Fibroblast of skin of scalp (primary cell): Measurements from ENCODE around the gene CDH20.

Source experiments
- DNase-seq: peaks from one replicate; pipeline ENCODE4 v3.0.0-alpha.2; 2013

Gene CDH20

GRCh38 chr18:61428266-61428665 is 95.0 kb downstream of the CDH20 start:
- DNase-seq = no peak

DNA sequence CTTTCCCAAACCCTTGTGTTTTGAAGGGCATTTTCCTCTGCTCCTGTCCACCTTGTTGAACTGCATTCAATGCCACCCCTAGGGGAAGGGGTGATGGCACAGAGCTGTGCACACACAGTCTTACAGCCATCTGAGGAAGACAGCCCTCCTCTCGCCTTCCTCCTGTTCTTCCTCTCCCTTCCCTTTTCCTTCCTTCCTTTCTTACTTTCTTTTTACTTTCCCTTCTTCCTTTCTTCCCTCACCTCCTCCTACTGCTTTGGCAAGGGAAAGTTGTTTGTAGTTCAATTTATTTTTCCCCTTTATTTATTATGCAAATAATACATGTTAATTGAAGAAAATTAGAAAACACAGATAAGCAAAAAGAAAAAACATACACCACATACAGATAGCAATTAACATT is 99.4 kb downstream of the CDH20 start:
- no peak for DNase-seq

DNA sequence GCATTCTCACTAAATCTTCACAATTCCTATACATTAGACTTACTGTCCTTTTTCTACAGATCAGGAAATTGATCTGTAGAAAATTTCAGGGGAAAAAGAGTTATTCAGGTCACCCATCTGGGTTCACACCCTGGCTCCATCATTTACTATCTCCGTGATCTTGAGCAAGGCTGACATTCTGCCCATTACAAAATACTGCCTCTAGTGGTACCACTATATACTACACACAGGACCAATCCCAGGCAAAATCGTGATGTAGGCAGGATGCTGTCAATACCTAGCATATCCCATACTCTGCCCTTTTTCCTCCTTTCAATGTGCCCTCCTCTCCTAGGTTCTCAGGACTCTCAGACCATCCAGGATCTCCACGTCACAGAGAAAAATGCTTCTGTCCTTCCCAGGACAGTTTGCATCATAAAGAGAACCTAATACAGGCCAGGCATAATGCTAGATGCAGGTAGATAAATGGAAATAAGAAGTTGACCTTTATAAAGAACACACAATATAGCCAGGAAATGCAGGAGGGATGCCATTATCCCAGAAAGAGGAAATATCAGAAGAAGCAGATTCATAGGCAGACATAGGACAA is 101.9 kb downstream of the CDH20 start:
- peak; percentile 12 for DNase-seq

DNA sequence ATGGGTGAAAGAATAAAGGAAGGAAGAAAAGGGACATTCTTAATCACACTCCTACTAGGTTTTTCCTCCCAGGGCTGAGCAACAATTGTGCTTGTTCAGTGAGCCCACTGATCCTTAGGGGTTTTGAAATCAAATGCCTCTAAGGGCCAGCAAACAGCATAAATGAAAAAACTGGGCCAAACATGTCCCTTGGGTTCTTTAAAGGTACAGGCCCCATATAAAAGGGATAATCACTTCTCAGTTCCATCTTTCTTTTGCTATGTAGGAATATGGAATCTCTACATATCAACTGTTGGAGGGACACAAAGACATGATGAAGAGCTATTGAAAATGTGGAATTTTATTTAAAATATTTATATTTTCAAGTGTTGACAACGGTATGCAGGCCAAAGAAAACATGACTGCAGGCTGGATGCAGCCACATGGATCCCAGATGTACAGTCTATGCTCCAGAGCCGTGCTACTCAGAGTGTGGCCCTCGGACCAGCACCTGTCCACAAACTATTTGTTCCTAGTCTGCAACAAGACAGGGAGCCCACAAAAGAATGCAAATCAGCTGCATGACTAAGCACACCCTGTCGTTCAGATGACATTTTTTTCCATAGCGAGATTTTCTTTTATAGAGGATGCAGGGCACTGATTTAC is 110.0 kb downstream of the CDH20 start:
- peak; percentile 70 for DNase-seq

DNA sequence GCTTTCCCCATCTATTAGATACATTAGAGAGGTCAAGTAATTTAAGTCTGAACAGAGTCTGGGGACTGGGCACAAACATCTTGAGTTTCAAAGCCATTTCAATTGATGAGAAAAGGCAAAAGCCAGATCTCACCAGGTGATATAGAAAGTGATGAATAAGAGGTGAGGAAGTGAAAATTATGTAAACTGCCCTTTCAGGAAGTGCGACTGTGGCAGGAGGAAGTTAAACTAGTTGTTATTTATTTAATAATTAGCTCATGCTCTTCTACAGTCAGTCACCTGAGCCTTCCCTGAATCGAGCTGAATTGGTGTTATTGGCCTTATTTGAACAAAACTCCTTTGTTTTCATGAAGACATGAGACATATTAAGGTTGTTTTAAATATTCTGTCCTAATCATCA is 115.1 kb downstream of the CDH20 start:
- DNase-seq = no peak

DNA sequence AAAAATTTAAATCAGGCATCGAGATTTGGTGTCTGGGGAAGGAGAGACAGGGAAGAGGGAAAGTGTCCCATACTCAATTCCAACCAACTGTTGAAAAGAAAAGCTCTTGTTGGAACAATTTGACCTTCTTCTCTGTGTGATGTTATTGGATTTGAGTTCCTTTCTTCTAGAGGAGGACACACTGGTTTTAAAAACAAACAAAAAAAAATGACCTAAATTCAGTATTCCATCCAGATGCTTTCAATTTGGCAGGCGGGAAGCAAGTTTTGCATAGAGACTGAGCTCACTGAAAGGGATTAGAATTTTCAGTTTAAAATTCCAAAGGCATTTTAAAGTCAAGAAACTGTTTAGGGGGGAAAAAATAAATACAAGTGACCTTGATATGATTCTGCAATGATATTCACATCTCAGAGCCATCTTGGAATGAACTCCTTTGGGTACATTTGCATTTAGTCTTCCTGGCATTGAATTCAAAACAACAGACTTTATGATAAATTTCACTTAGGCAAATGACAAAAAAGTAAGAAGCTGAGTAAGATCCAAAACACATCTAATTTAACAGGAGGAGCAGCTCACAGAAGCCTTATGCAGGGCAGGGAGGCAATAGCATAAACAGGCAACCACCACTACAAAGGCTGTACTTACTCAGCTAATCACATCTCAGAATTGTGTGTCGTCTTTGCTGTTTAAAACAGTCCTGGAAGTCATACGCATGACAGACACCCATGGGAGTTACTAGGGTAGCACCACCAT is 126.8 kb downstream of the CDH20 start:
- peak; percentile 38 for DNase-seq

- DNase-seq = peak; percentile 38
Measured at GRCh38 chr18:61464551-61465142, 131.4 kb downstream of the CDH20 start.

- no peak for DNase-seq
Measured at GRCh38 chr18:61466736-61467135, 133.5 kb downstream of the CDH20 start.

- DNase-seq = no peak
Measured at GRCh38 chr18:61470031-61470674, 136.9 kb downstream of the CDH20 start.

DNA sequence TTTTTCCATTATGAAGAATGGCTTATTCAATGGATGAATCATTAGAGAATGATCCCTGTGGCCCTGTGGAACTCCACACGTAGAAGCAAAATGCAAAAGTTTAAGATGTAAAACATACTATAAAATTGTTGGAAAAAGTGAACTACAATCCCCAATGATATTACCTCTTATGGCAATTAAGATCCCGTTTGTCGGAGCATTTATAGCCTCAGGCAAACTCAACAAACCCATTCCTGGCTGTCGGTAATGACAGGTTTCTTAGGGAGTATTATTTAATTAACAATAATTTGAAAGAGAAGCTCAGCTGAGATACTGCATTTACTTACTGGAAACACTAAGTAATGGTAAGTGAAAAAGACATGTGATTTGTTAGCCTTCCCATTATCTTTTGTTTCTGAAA is 138.3 kb downstream of the CDH20 start:
- DNase-seq = peak; percentile 5

DNA sequence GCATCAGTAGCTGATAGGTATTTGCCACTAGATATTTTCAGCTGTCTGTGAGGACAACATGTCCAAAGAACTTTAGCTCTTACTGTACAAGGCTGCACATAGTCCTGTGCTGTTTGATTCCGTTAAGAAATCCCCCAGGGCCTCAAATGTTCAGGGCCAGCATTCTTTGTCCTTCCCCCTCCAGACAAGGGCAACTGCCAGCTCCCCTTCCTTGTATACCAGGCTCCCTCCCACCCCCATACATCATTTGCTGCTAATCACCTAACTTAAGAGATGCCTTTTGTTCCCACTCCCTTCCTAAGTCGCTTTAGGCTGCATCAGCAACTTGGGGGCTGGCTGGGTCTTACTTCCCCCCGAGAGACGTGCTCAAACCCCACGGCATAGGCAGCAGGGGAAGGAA is 138.7 kb downstream of the CDH20 start:
- DNase-seq = no peak

DNA sequence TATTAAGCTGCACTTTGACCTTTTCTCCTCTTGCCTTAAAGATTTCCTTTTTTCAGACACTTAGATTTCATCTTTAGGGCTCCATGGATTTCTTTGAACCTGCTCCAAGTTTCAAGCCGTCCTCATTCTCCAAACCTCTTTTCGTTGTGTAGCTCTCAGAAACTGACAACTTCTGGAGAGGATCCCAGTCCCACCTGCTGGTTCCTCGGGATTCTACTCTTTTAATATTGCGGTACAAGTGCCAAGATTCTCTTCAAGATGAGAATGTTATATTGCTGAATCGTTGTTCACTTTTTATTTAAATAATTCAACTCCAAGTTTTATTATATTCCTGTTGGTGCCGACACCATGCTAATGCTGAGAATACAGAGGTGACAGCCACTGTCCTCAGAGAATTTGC is 141.1 kb downstream of the CDH20 start:
- DNase-seq = no peak

- DNase-seq = no peak
Measured at GRCh38 chr18:61474918-61475317, 141.7 kb downstream of the CDH20 start.

- DNase-seq = peak; percentile 14
Measured at GRCh38 chr18:61475931-61476330, 142.7 kb downstream of the CDH20 start.

GRCh38 chr18:61489334-61489733 is 156.1 kb downstream of the CDH20 start:
- no peak for DNase-seq

DNA sequence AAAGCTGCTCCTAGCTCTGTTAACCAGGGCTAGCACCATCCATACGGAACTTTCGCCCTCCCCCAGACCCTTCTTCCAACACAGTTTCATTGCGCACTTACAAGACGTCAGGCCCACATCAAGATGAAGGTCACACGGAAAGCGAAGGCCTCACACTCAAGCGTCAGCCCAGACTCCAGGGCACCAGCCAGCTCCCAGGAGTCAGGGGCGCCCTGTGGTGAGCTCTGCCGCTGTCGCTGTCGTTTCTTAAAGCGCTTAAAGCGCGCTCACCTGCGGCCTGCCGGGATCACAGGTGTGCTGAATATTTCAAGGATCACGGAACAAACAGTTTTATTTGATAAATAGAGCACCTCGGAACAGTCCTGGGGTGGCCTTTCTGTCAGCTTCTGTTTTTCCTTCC is 163.1 kb downstream of the CDH20 start:
- no peak for DNase-seq

DNA sequence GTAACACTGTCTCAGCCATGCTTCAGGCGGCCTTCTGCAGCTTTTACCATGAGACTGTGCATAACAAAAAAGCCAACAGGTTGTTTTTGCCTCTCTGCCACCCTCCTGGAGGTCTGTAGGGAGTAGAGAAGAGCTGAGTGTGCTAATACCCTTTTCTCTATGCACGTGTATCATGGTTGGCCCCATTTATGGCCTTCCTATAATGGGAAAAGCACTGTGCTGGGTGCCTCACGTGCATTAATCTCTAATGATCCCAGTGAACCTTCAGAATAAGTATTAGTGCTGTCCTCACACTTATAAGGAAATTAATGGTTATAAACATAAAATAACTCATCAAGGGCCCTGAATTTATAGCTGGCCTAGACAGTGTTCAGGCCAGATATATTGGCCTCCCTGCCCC is 164.2 kb downstream of the CDH20 start:
- DNase-seq = no peak

- peak; percentile 69 for DNase-seq
Measured at GRCh38 chr18:61502472-61502871, 169.2 kb downstream of the CDH20 start.

- peak; percentile 17 for DNase-seq
Measured at GRCh38 chr18:61503688-61504087, 170.5 kb downstream of the CDH20 start.

DNA sequence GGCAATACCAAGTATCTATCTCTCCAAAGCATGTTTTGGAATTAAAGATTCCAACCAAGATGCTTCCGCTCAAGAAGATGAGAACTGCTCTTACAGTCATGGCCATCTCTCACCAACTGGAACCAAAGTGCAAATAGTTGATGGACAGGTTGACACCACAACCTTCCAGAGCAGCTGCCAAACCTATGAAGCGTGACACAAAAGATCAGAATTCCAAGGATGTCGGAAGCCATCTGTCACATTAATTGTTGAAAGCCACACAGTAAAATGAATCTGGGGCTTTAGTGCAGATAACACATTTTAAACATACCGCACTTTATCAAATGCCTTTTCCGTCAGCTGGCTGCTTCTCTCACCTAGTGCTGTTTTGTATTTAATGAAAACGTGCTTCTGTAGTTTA is 195.7 kb downstream of the CDH20 start:
- no peak for DNase-seq

GRCh38 chr18:61530681-61531080 is 197.5 kb downstream of the CDH20 start:
- no peak for DNase-seq

DNA sequence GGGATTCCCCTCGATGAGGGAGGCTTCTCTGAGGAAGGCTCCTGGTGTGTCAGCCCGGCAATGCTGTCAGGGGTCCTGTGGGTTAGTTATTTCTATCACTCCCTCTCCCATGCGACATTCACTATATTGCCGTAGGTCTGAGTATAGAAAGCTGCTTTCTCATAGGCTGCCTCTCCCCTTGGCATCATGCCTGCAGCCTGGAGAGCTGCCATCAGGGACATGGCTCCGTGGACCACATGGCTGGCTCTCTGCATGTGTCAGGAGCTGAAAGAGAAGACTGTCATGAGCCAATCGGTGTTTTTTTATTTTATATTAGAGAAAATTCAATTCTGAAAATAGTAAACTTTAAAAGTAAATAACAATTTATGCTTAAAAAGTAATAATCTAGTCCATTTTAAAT is 198.0 kb downstream of the CDH20 start:
- peak; percentile 44 for DNase-seq

DNA sequence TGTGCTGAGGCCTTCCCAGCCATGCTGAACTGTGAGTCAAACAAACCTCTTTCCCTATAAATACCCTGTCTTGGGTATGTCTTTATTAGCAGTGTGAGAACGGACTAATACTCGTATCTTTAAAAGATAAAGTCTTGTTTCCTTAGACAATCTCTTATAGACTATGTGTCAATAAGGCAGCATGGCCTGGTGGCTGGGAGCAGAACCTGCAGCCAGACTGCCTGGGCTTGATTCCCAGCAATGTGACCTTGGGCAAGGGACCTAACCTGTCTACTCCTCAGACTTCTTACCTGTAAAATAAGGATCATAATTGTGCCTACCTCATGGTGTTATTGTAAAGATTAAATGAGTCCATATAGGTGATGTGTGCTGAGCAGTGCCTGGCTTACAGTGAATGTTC is 198.7 kb downstream of the CDH20 start:
- DNase-seq = no peak
